ENCODE measurements around the gene RSPRY1. TPM values are rescaled to one million over a fixed set of nuclear protein-coding genes. Genes with fewer than 3 reads are reported as not detected.

The RSPRY1 gene
- total and polyA plus RNA-seq, 2 of the 4 experiments (the other 2 are of a cell fraction), result 25.2 to 62.2 TPM

DNA sequence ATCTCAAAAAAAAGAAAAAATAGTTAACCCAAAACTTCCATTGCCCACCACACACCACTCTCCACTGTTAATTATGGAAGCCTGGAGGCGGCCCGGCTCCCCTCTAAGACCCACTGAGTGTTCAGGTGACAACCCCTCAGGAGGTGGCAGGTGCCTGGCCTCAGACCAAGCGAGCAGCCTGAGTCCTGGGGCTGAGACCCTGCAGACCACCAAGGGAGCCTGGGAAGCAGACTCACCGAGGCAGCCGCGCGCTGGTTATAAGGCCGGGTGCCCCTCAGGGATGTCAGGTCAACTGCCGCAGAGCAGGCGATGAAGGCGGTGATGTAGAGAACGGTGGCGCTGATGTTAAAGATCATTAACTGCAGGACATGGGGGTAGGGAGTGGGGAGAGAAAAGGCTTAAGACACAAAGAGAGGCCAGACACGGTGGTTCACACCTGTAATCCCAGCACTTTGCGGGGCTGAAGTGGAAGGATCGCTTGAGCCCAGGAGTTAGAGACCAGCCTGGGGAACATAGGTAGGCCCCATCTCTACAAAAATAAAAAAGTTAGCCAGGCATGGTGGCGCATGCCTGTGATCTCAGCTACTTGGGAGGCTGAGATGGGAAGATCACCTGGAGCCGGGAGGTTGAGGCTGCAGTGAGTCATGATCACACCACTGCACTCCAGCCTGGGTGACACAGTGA lies 72.2 kb downstream of the RSPRY1 start:
- Histone ChIP-seq H3K9me3 (ENCODE audit: control insufficient read depth, insufficient read depth, low read length) (no peaks in the 10 kb centered on the region), H3K27ac (ENCODE audit: insufficient read depth, low read length) (no peak overlapping the region), H2AFZ (replicated peaks; ENCODE audit: low read length, poor library complexity) (no peak overlapping the region), H4K8ac (ENCODE audit: low read depth in 2 of 2, low read length in 2 of 2) (no peak overlapping the region), H3K9ac (ENCODE audit: low read depth, low read length) (no peak overlapping the region), H3K36me3 (ENCODE audit: control insufficient read depth, insufficient read depth, low read length) (peaks cover 9% of the 10 kb centered on the region), H2BK20ac (ENCODE audit: low read depth, low read length) (no peak overlapping the region), H3K9me1 (ENCODE audit: insufficient read depth, low read length) (0 out of 2 replicates have a peak, but pooled peaks cover 4% of the 10 kb centered on the region), H3K4me3 (ENCODE audit: insufficient read depth, low read depth, low read length) (no peak overlapping the region), H4K20me1 (ENCODE audit: insufficient read depth, low read length) (no peaks in the 10 kb centered on the region), H2BK15ac (ENCODE audit: low read depth, low read length) (no peak overlapping the region), H2AK5ac (ENCODE audit: low read depth, low read length) (no peak overlapping the region), H2BK120ac (ENCODE audit: low read depth, low read length) (no peak overlapping the region), H3K18ac (ENCODE audit: low read depth, low read length) (no peak overlapping the region), H4K5ac (ENCODE audit: low read depth, low read length) (no peak overlapping the region), H3K14ac (replicated peaks; ENCODE audit: low read depth, low read length) (no peak overlapping the region), H4K91ac (ENCODE audit: insufficient read depth, low read depth, low read length) (no peak overlapping the region), H3K27me3 (ENCODE audit: control insufficient read depth, insufficient read depth, low read length) (no peaks in the 10 kb centered on the region), H3K23ac (ENCODE audit: low read depth, low read length) (no peak overlapping the region), H3K56ac (ENCODE audit: extremely low read depth, insufficient read depth, low read length) (no peak overlapping the region), H2AK9ac (replicated peaks; ENCODE audit: low read depth, low read length, poor library complexity) (no peak overlapping the region), H2BK5ac (ENCODE audit: low read depth, low read length, poor library complexity, severe bottlenecking) (no peak overlapping the region), H3K4me2 (ENCODE audit: low read depth, low read length) (no peak overlapping the region), H3K4ac (ENCODE audit: low read depth, low read length) (no peak overlapping the region), H3K79me1 (ENCODE audit: low read depth in 1 of 2, low read length in 2 of 2) (no peaks in the 10 kb centered on the region), H3K4me1 (ENCODE audit: control insufficient read depth, insufficient read depth, low read length) (peaks cover 7% of the 10 kb centered on the region; the same call in 1 of the 2 replicates)
- CTCF ChIA-PET, result no interaction called here
- DNase-seq (no peak), ATAC-seq (ENCODE audit: low read depth) (no peak)
- in situ Hi-C loops (cut with MboI; ENCODE audit: low sequenced_read_pairs), result no loop called here
- WGBS, 2 experiments (ENCODE audit: extremely low coverage in 2 of 2, insufficient read length in 1 of 2), result 87% methylated on average over 3 of the region's 18 CpGs; no CpG with 5 or more reads in 1 of the 2 experiments
- BruUV-seq (replicated peaks), result no TSS peak
- dilution Hi-C loops (cut with HindIII; ENCODE audit: low sequenced_read_pairs, unreplicated experiment), result no loop called here
- intact Hi-C loops (cut with micrococcal nuclease), result no loop called here
- no peak for TF ChIP-seq SMC3 (IDR thresholded peaks at IDR 0.05; ENCODE audit: low read depth, low read length)
- TF ChIP-seq, protein P1, sequence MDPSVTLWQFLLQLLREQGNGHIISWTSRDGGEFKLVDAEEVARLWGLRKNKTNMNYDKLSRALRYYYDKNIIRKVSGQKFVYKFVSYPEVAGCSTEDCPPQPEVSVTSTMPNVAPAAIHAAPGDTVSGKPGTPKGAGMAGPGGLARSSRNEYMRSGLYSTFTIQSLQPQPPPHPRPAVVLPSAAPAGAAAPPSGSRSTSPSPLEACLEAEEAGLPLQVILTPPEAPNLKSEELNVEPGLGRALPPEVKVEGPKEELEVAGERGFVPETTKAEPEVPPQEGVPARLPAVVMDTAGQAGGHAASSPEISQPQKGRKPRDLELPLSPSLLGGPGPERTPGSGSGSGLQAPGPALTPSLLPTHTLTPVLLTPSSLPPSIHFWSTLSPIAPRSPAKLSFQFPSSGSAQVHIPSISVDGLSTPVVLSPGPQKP (IDR thresholded peaks at IDR 0.05; ENCODE audit: borderline replicate concordance, low read depth, low read length), result no peak
- TF ChIP-seq MXI1 (IDR thresholded peaks at IDR 0.05; ENCODE audit: borderline replicate concordance, low read depth, low read length), result no peak
- no peak for TF ChIP-seq RFX5 (IDR thresholded peaks at IDR 0.05; ENCODE audit: low read depth, low read length)
- no peak for TF ChIP-seq RAD21 (IDR thresholded peaks at IDR 0.05; ENCODE audit: low read length)
- TF ChIP-seq, protein P2, sequence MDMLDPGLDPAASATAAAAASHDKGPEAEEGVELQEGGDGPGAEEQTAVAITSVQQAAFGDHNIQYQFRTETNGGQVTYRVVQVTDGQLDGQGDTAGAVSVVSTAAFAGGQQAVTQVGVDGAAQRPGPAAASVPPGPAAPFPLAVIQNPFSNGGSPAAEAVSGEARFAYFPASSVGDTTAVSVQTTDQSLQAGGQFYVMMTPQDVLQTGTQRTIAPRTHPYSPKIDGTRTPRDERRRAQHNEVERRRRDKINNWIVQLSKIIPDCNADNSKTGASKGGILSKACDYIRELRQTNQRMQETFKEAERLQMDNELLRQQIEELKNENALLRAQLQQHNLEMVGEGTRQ (IDR thresholded peaks at IDR 0.05; ENCODE audit: low read depth, low read length), result no peak
- TF ChIP-seq, protein P3, sequence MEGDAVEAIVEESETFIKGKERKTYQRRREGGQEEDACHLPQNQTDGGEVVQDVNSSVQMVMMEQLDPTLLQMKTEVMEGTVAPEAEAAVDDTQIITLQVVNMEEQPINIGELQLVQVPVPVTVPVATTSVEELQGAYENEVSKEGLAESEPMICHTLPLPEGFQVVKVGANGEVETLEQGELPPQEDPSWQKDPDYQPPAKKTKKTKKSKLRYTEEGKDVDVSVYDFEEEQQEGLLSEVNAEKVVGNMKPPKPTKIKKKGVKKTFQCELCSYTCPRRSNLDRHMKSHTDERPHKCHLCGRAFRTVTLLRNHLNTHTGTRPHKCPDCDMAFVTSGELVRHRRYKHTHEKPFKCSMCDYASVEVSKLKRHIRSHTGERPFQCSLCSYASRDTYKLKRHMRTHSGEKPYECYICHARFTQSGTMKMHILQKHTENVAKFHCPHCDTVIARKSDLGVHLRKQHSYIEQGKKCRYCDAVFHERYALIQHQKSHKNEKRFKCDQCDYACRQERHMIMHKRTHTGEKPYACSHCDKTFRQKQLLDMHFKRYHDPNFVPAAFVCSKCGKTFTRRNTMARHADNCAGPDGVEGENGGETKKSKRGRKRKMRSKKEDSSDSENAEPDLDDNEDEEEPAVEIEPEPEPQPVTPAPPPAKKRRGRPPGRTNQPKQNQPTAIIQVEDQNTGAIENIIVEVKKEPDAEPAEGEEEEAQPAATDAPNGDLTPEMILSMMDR (conservative IDR thresholded peaks at IDR 0.05; ENCODE audit: low read depth, low read length), result no peak
- no peak for TF ChIP-seq BHLHE40 (IDR thresholded peaks at IDR 0.05; ENCODE audit: low read depth, low read length)
- TF ChIP-seq CEBPB (IDR thresholded peaks at IDR 0.05; ENCODE audit: low read depth, low read length), result no peak
- no peak for TF ChIP-seq MAZ (IDR thresholded peaks at IDR 0.05; ENCODE audit: borderline replicate concordance, low read depth, low read length)
- TF ChIP-seq FOS (IDR thresholded peaks at IDR 0.05; ENCODE audit: low read depth, low read length), result no peak
- TF ChIP-seq POLR2A (IDR thresholded peaks at IDR 0.05; ENCODE audit: low read depth, low read length), result no peak
- no peak for TF ChIP-seq CHD1 (IDR thresholded peaks at IDR 0.05; ENCODE audit: low read depth, low read length)
- TF ChIP-seq RCOR1 (IDR thresholded peaks at IDR 0.05; ENCODE audit: insufficient replicate concordance, low read length), result no peak
- no peak for TF ChIP-seq NFE2L2 (IDR thresholded peaks at IDR 0.05; ENCODE audit: low read depth, low read length)
- TF ChIP-seq MAFK (IDR thresholded peaks at IDR 0.05; ENCODE audit: low read depth, low read length), result no peak
- POLR2A ChIA-PET (ENCODE audit: unreplicated experiment), result no interaction called here
